GM23248 (cell line): ENCODE results near the gene C1R. TPM values are rescaled to one million over a fixed set of nuclear protein-coding genes. Genes with fewer than 3 reads are reported as not detected.

Experiments
- DNase-seq: peaks from one replicate; pipeline ENCODE4 v3.0.0-alpha.2; 2015
- H2AFZ ChIP-seq: fragments of 200-600 bp; sonication (generic); 2 replicates; pipeline ENCODE4 v1.6.1; 2016; ENCODE audit warnings: antibody characterized with exemption
- H3F3A ChIP-seq: fragments of 200-600 bp; sonication (generic); 2 replicates; pipeline ENCODE4 v1.6.1; 2016; ENCODE audit warnings: mild to moderate bottlenecking, antibody characterized with exemption, mixed run types; ENCODE audit not compliant: insufficient read depth
- H3K27ac ChIP-seq: fragments of 200-600 bp; sonication (generic); 2 replicates; pipeline ENCODE4 v1.5.1; 2016; ENCODE audit warnings: mild to moderate bottlenecking
- H3K27me3 ChIP-seq: fragments of 200-600 bp; sonication (generic); replicated peaks from 2 replicates; pipeline ENCODE4 v1.6.1; 2016; ENCODE audit warnings: mild to moderate bottlenecking; ENCODE audit not compliant: insufficient read depth
- H3K36me3 ChIP-seq: fragments of 200-600 bp; sonication (generic); 2 replicates; pipeline ENCODE4 v1.6.1; 2016; ENCODE audit warnings: low read depth, mild to moderate bottlenecking
- H3K4me1 ChIP-seq: fragments of 200-600 bp; sonication (generic); 2 replicates; pipeline ENCODE4 v1.6.1; 2016; ENCODE audit warnings: mild to moderate bottlenecking; ENCODE audit not compliant: insufficient read depth
- H3K4me2 ChIP-seq: fragments of 200-600 bp; sonication (generic); one replicate; pipeline ENCODE4 v1.6.1; 2016; ENCODE audit warnings: mild to moderate bottlenecking; ENCODE audit not compliant: unreplicated experiment
- H3K4me3 ChIP-seq: fragments of 200-600 bp; sonication (generic); 2 replicates; pipeline ENCODE4 v1.5.1; 2016; ENCODE audit warnings: mild to moderate bottlenecking
- H3K79me2 ChIP-seq: fragments of 200-600 bp; sonication (generic); 2 replicates; pipeline ENCODE4 v1.6.1; 2016; ENCODE audit warnings: mild to moderate bottlenecking; ENCODE audit not compliant: insufficient read depth
- H3K9ac ChIP-seq: fragments of 200-600 bp; sonication (generic); 2 replicates; pipeline ENCODE4 v1.6.1; 2016; ENCODE audit warnings: mild to moderate bottlenecking
- H3K9me2 ChIP-seq: fragments of 200-600 bp; sonication (generic); 2 replicates; pipeline ENCODE4 v1.6.1; 2016; ENCODE audit warnings: mixed run types, mild to moderate bottlenecking, moderate library complexity; ENCODE audit not compliant: insufficient read depth
- H3K9me3 ChIP-seq: fragments of 200-600 bp; sonication (generic); one replicate; pipeline ENCODE4 v1.6.1; 2017; ENCODE audit warnings: low read depth
- H4K20me1 ChIP-seq: fragments of 200-600 bp; sonication (generic); 2 replicates; pipeline ENCODE4 v1.6.0; 2016; ENCODE audit not compliant: insufficient read depth
- EZH2 ChIP-seq: fragments of 200-600 bp; sonication (generic); IDR thresholded peaks from 2 replicates; pipeline ENCODE4 v1.6.1; 2018; ENCODE audit warnings: antibody characterized with exemption, mild to moderate bottlenecking; ENCODE audit not compliant: insufficient read depth, poor library complexity, severe bottlenecking
- EZH2phosphoT487 ChIP-seq: fragments of 200-600 bp; sonication (generic); IDR thresholded peaks from 2 replicates; pipeline ENCODE4 v1.6.1; 2018; ENCODE audit warnings: antibody characterized with exemption, moderate library complexity, mild to moderate bottlenecking, low read depth; ENCODE audit not compliant: insufficient read depth
- WGBS, 2 experiments: methylation state at CpG; one replicate each; pipeline ENCODE4 v1.1.6; 2015 to 2017; ENCODE audit warnings: low lambda C conversion rate in 2 of 2, low coverage in 1 of 2; ENCODE audit errors: missing lambda C conversion rate in 2 of 2; 5-methylcytosine and 5-hydroxymethylcytosine counted together
- in situ Hi-C: fragments of 300-500 bp; cut with MboI; formaldehyde crosslinking; loops from 2 replicates; pipeline ENCODE4 v1.15.0; 2020
- polyA plus RNA-seq: library from polyadenylated mRNA; unstranded; fragments of >200 nt; fragmentation: Nextera tagmentation; extraction: Ambion mirVana; gene quantifications from 2 replicates; pipeline ENCODE4 v1.2.1, GENCODE V29; 2016
- total RNA-seq: library from RNA; depleted of rRNA; stranded (reverse); fragments of >200 nt; shearing (Covaris generic); gene quantifications from 2 replicates; pipeline ENCODE4 v1.2.3, GENCODE V29; 2014

Gene C1R
- total and polyA plus RNA-seq, 2 experiments from 2014 or later = 51.1 to 75.0 TPM

DNA sequence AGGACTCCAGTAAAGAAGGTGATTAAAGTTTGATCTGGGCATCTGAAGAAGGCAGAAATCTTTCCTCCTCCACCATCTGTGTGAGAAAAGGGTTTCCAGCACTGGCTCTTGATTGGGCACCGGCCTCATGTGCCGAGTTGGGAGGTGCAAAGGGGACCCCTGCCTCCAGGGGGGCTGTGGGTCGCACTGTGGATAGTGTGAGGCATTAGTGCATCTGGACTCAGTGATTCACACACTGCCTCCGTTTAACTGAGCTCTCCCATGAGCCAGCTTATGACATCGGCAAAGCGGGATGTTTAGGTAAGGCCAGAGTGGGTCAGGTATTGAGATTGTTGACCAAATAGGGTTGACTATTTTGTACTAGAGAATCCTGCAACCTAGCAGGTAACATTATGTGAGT, 22.9 kb downstream of the C1R start:
- Histone ChIP-seq H3K4me1 (no peaks in the 10 kb centered on the region; the same call in 1 of the 2 replicates), H3K9ac (no peak overlapping the region), H3K79me2 (no peaks in the 10 kb centered on the region), H3K9me3 (no peaks in the 10 kb centered on the region), H3K27me3 (no peaks in the 10 kb centered on the region), H2AFZ (no peak overlapping the region), H3K9me2 (no peaks in the 10 kb centered on the region), H3K27ac (no peak overlapping the region), H3K36me3 (peaks cover 18% of the 10 kb centered on the region), H3K4me3 (no peak overlapping the region), H3F3A (no peaks in the 10 kb centered on the region), H3K4me2 (no peak overlapping the region), H4K20me1 (no peaks in the 10 kb centered on the region)
- no peak for DNase-seq
- TF ChIP-seq EZH2phosphoT487 (no peak), EZH2 (no peak)
- in situ Hi-C loops = no loop called here
- WGBS, 2 experiments = 72 to 77% methylated on average over 6 of the region's 6 CpGs

DNA sequence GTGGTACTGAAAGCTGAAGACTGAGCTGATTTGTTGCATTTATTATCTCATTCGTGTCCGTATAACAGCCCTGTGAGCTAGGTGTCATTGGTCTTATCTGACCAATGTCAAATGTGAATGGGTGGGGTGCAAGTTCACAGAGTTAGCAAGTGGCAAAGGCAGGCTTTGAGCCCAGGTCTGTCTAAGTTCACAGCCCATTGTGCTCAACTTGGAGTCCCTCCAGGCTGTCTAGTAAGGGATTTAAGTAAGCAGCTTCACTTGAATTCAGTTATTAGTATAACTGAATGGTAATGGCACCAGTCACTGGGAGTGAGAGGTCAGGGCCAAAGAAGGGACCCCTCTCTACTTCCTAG, 23.3 kb downstream of the C1R start:
- no peak overlapping the region for H3K9ac ChIP-seq
- no peak overlapping the region for H3K4me3 ChIP-seq
- DNase-seq = no peak
- H3K4me1 ChIP-seq = no peaks in the 10 kb centered on the region; the same call in 1 of the 2 replicates
- H3K9me3 ChIP-seq = no peaks in the 10 kb centered on the region
- H3K36me3 ChIP-seq = peaks cover 18% of the 10 kb centered on the region
- no peaks in the 10 kb centered on the region for H4K20me1 ChIP-seq
- WGBS, 2 experiments = 93 to 100% methylated on average over 2 of the region's 2 CpGs
- no peak overlapping the region for H3K4me2 ChIP-seq
- no peak overlapping the region for H3K27ac ChIP-seq
- no peaks in the 10 kb centered on the region for H3F3A ChIP-seq
- H2AFZ ChIP-seq = no peak overlapping the region
- H3K27me3 ChIP-seq = no peaks in the 10 kb centered on the region
- H3K79me2 ChIP-seq = no peaks in the 10 kb centered on the region
- no peaks in the 10 kb centered on the region for H3K9me2 ChIP-seq
- TF ChIP-seq EZH2 = no peak
- TF ChIP-seq EZH2phosphoT487 = no peak
- in situ Hi-C loops = no loop called here

DNA sequence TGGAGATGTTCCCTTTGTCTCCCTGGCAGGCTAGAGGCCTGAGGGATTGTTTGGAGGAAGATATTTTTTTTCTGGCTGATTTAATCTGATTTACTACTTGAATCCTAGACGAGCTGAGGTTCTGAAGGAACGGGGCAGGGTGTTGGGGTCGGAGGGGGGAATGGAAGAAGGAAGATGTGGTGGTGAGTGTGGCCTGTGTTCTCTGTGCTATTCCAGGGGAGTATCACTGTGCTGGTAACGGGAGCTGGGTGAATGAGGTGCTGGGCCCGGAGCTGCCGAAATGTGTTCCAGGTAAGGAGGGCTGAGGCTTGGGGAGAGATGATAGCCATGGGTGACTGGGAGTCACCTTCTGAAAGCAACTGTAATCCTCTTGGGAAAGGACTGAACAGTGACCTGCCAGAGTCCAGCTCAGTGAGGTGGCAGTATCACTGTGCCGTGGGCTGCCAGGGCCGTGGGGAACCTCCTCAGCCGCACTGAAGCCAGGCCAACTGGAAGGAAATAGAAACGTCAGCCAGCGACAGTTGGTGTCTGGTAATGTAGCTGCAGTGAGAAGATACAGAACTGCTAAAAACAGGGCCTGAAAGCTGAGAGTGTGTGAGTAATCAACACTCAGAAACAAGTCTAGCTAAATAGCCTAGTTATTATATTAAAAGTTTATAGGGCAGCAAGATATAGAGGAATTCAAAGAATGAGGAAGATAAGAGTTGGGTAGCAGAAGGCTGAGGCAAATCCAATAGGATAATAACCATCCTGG, 23.8 kb downstream of the C1R start:
- no peaks in the 10 kb centered on the region for H4K20me1 ChIP-seq
- H3K27me3 ChIP-seq = no peaks in the 10 kb centered on the region
- no peak for TF ChIP-seq EZH2phosphoT487
- TF ChIP-seq EZH2 = no peak
- no peaks in the 10 kb centered on the region; the same call in 1 of the 2 replicates for H3K4me1 ChIP-seq
- H3K9ac ChIP-seq = no peak overlapping the region
- in situ Hi-C loops = no loop called here
- no peaks in the 10 kb centered on the region for H3K79me2 ChIP-seq
- DNase-seq = no peak
- no peak overlapping the region for H3K4me3 ChIP-seq
- H3K9me3 ChIP-seq = no peaks in the 10 kb centered on the region
- no peaks in the 10 kb centered on the region for H3K9me2 ChIP-seq
- H3F3A ChIP-seq = no peaks in the 10 kb centered on the region
- peaks cover 19% of the 10 kb centered on the region for H3K36me3 ChIP-seq
- no peak overlapping the region for H3K4me2 ChIP-seq
- no peak overlapping the region for H3K27ac ChIP-seq
- WGBS, 2 experiments = 68 to 70% methylated on average over 11 of the region's 11 CpGs
- no peak overlapping the region for H2AFZ ChIP-seq

DNA sequence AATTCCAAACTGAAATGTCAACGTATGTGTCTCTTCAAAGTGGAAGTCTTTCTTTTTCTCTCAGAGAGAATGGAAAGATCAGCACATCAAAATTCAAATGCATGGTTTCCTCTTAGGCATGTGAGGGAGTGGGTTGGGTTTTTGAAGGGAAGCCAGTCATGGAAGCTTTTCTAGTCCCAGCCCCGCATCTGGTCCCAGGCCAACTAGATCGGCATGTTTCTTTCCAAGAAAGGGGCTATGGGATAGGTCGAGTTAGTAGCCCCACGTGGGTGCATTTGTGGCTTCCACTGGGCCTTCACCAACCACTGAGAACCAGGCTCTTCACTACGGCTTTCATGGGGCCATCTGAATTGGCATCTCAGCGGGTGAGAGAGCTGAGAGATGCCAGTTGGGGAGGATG, 25.1 kb downstream of the C1R start:
- Histone ChIP-seq H4K20me1 (no peaks in the 10 kb centered on the region), H3K9me3 (no peaks in the 10 kb centered on the region), H3K27ac (no peak overlapping the region), H3K36me3 (peaks cover 25% of the 10 kb centered on the region), H3K79me2 (no peaks in the 10 kb centered on the region), H3K27me3 (no peaks in the 10 kb centered on the region), H3K4me2 (no peak overlapping the region), H3K9me2 (no peaks in the 10 kb centered on the region), H3K4me3 (no peak overlapping the region), H2AFZ (no peak overlapping the region), H3F3A (no peaks in the 10 kb centered on the region), H3K4me1 (no peaks in the 10 kb centered on the region; the same call in 1 of the 2 replicates), H3K9ac (no peak overlapping the region)
- TF ChIP-seq EZH2phosphoT487 (no peak), EZH2 (no peak)
- 77 to 84% methylated on average over 7 of the region's 7 CpGs for WGBS, 2 experiments
- in situ Hi-C loops = no loop called here
- DNase-seq = no peak

DNA sequence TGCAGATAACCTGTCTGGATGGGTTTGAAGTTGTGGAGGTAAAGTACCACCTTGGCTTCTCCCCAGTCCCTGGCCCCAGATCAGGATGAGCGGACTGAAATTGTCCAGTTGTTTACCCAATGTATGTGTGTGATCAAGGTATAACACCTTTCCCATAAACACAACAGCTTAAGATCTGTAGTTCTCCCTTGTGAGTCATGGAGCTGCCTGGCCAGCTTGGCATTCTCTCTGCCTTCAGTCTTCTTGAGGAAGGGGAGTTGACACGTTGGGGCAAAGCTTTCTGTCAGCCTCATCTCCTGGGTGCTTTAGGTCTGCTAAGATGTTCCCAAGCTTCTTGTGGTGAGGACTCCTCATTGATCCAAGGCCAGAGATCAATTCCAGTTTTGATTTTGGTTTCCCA, 25.6 kb downstream of the C1R start:
- Histone ChIP-seq H3K9ac (no peak overlapping the region), H3F3A (no peaks in the 10 kb centered on the region), H3K27me3 (no peaks in the 10 kb centered on the region), H3K9me2 (no peaks in the 10 kb centered on the region), H2AFZ (no peak overlapping the region), H3K4me2 (no peak overlapping the region), H3K4me3 (no peak overlapping the region), H3K4me1 (peaks cover 3% of the 10 kb centered on the region), H3K79me2 (peaks cover 1% of the 10 kb centered on the region; the same call in 1 of the 2 replicates), H3K27ac (no peak overlapping the region), H3K9me3 (no peaks in the 10 kb centered on the region), H4K20me1 (no peaks in the 10 kb centered on the region), H3K36me3 (peaks cover 25% of the 10 kb centered on the region)
- TF ChIP-seq EZH2 (no peak), EZH2phosphoT487 (no peak)
- whole genome bisulfite sequencing, 2 experiments = 90% methylated on average over 2 of the region's 2 CpGs
- DNase-seq = no peak
- in situ Hi-C loops = no loop called here
